Effector memory CD8-positive, alpha-beta T cell (primary cell): ENCODE data around the gene ABCC10.
"Not testable (repeated sequence)": the region's sequence is repeated elsewhere in the genome, so short reads cannot be mapped to it uniquely, and the experiment has no call there.

Experiments
- ATAC-seq: fragments of 150-1000 bp; cut with Tn5 transposase; replicated peaks from 2 replicates; pipeline ENCODE4 v1.10.0; 2021; ENCODE audit warnings: mild to moderate bottlenecking, moderate library complexity
- DNase-seq, 3 experiments: peaks; one replicate each; pipeline ENCODE4 v3.0.0; 2021
- H3K27ac Mint-ChIP-seq, 2 donors: one replicate each; pipeline ENCODE4 v1.8.0; 2022; ENCODE audit warnings: mild to moderate bottlenecking in 2 of 2, mixed read lengths in 2 of 2, moderate library complexity in 2 of 2
- H3K27me3 Mint-ChIP-seq, 2 donors: one replicate each; pipeline ENCODE4 v1.8.0; 2022; ENCODE audit warnings: mixed read lengths in 2 of 2
- H3K36me3 Mint-ChIP-seq: one replicate; pipeline ENCODE4 v1.8.0; 2022; ENCODE audit warnings: mild to moderate bottlenecking, moderate library complexity, mixed read lengths; ENCODE audit not compliant: insufficient read depth
- H3K4me1 Mint-ChIP-seq, 2 donors: one replicate each; pipeline ENCODE4 v1.8.0; 2022; ENCODE audit warnings: low read depth in 2 of 2, mixed read lengths in 2 of 2
- H3K4me3 Mint-ChIP-seq, 2 donors: one replicate each; pipeline ENCODE4 v1.8.0; 2022; ENCODE audit warnings: mild to moderate bottlenecking in 2 of 2, mixed read lengths in 2 of 2, moderate library complexity in 2 of 2
- H3K9me3 Mint-ChIP-seq, 2 donors: one replicate each; pipeline ENCODE4 v1.8.0; 2022; ENCODE audit warnings: mixed read lengths in 2 of 2
- total RNA-seq, 9 experiments: gene quantifications; one replicate each; lab custom pipeline; 2026; lab: John Stamatoyannopoulos, UW

ABCC10 gene, protein sequence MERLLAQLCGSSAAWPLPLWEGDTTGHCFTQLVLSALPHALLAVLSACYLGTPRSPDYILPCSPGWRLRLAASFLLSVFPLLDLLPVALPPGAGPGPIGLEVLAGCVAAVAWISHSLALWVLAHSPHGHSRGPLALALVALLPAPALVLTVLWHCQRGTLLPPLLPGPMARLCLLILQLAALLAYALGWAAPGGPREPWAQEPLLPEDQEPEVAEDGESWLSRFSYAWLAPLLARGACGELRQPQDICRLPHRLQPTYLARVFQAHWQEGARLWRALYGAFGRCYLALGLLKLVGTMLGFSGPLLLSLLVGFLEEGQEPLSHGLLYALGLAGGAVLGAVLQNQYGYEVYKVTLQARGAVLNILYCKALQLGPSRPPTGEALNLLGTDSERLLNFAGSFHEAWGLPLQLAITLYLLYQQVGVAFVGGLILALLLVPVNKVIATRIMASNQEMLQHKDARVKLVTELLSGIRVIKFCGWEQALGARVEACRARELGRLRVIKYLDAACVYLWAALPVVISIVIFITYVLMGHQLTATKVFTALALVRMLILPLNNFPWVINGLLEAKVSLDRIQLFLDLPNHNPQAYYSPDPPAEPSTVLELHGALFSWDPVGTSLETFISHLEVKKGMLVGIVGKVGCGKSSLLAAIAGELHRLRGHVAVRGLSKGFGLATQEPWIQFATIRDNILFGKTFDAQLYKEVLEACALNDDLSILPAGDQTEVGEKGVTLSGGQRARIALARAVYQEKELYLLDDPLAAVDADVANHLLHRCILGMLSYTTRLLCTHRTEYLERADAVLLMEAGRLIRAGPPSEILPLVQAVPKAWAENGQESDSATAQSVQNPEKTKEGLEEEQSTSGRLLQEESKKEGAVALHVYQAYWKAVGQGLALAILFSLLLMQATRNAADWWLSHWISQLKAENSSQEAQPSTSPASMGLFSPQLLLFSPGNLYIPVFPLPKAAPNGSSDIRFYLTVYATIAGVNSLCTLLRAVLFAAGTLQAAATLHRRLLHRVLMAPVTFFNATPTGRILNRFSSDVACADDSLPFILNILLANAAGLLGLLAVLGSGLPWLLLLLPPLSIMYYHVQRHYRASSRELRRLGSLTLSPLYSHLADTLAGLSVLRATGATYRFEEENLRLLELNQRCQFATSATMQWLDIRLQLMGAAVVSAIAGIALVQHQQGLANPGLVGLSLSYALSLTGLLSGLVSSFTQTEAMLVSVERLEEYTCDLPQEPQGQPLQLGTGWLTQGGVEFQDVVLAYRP (N-terminal part only)
- 40.0 to 115 (median 58.5) reads per million in 9 experiments for total RNA-seq

- Mint-ChIP-seq H3K27me3 (no peaks in the 10 kb centered on the region), H3K4me1 (peaks cover 18 to 24% of the 10 kb centered on the region in 2 donors), H3K4me3 (peak within 1 kb of the TSS; percentile 95), H3K27ac (peak within 1 kb of the TSS; percentile 95), H3K36me3 (peaks cover 12% of the 10 kb centered on the region), H3K9me3 (no peaks in the 10 kb centered on the region)
- ATAC-seq = peak; percentile 89
- peak; percentile 90 to 94 (median 93) for DNase-seq
These were observed at the start of gene ABCC10 for GRCh38 chr6:43427406-43428111. TSS of gene ABCC10 (plus strand) at chr6:43427541. CDS start at chr6:43427979, 438 bp downstream.

DNA sequence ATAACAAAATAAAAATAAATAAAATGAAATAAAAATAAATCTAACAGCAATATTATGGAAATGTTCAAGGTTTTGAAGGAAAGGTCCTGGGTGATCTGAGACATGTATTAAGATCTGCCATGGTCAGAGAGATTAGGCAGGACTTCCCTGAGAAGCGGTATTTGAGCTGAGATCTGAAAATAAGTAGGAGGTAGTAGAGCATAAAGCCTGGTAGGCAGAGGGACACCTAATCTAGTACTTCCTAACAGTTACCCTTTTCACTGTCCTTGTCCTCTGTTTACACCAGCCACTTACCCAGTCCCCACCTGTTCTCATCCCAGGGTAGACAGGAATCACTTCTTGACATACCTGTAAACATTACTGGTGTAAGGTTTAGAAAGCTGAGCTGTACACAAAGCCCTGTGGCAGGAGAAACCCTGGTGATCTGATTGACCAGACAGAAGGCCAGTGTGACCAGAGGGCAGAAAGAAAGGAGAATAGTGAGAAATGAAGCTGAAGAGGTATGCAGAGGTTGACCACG lies 49.6 kb upstream of the ABCC10 start:
- H3K27ac Mint-ChIP-seq = peak overlapping the region in 1 of 2 donors; percentile 69
- no peaks in the 10 kb centered on the region for H3K36me3 Mint-ChIP-seq
- ATAC-seq = no peak
- no peaks in the 10 kb centered on the region for H3K27me3 Mint-ChIP-seq
- no peaks in the 10 kb centered on the region for H3K9me3 Mint-ChIP-seq
- no peak overlapping the region for H3K4me3 Mint-ChIP-seq
- DNase-seq = no peak
- H3K4me1 Mint-ChIP-seq = peaks cover 20 to 24% of the 10 kb centered on the region in 2 donors

DNA sequence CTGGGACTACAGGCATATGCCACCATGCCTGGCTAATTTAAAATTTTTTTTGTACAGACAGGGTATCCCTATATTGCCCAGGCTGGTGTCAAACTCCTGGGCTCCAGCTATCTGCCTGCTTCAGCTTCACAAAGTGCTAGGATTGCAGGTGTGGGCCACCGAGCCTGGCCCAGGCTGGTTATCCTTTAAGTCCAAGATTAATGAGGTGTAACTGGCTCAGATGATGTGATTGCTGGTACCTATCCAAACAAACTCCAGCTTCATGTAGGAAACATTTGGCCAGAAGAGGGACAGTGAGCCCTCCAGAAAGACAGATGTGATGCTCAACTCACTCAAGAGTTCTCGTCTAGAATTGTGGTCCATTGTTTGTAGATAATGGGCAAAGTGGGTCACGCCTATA lies 48.7 kb upstream of the ABCC10 start:
- no peak for DNase-seq
- Mint-ChIP-seq H3K4me3 (no peak overlapping the region), H3K27me3 (no peaks in the 10 kb centered on the region), H3K27ac (no peak overlapping the region), H3K9me3 (no peaks in the 10 kb centered on the region), H3K36me3 (no peaks in the 10 kb centered on the region), H3K4me1 (peaks cover 26 to 27% of the 10 kb centered on the region in 2 donors)
- ATAC-seq = no peak

DNA sequence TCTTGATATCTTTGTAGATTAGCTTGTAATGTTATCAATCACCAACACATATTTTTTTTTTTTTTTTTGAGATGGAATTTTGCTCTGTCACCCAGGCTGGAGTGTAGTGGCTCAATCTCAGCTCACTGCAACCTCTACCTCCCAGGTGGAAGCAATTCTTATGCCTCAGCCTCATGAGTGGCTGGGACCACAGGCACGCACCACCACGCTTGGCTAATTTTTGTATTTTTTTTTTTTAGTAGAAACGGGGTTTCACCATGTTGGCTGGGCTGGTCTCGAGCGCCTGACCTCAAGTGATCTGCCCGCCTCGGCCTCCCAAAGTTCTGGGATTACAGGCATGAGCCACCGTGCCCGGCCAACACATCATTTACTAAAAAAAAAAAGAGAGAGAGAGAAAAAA lies 46.5 kb upstream of the ABCC10 start:
- not testable (repeated sequence) for H3K27me3 Mint-ChIP-seq, H3K9me3 Mint-ChIP-seq, ATAC-seq, H3K4me3 Mint-ChIP-seq, H3K36me3 Mint-ChIP-seq, DNase-seq
- Mint-ChIP-seq H3K27ac (peak overlapping the region in 1 of 2 donors; percentile 91), H3K4me1 (peaks cover 44% of the 10 kb centered on the region in 2 donors)

DNA sequence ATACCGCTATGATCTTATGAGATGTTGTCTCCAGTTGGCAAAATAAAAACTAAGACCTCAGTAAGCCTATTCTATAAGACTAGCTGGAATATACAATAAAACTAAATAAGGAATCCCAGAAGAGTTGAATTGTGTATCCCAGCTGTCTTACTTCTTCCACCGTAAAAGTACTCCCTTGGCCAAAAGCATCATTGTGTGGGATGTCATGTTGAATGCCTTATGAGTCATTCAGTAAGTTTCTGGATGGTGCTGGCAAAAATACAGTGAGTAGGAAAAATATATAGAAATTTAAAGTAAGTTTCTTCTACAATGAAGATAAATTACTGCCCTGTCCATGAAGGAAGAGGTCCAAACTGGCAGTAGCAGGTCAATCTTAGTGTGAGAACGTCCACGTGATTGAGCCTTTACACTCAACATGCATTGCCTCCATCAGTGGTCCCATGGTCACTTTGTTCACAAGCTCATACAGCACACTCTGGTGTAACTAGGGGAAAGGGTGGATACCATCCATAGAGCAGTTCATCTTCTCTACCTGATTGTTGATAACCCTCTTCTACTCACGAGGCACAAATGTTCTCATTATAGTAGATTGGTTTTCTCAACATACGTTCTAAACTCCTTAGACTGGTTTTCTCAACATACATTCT lies 44.2 kb upstream of the ABCC10 start:
- peak overlapping the region; percentile 62 to 69 for H3K4me3 Mint-ChIP-seq
- DNase-seq = no peak
- ATAC-seq = no peak
- H3K4me1 Mint-ChIP-seq = peaks cover 48 to 49% of the 10 kb centered on the region in 2 donors
- H3K27ac Mint-ChIP-seq = peak overlapping the region; percentile 89 to 91
- no peaks in the 10 kb centered on the region for H3K27me3 Mint-ChIP-seq
- H3K9me3 Mint-ChIP-seq = no peaks in the 10 kb centered on the region
- peaks cover 5% of the 10 kb centered on the region for H3K36me3 Mint-ChIP-seq

GRCh38 chr6:43386492-43386891 lies 40.8 kb upstream of the ABCC10 start:
- H3K27me3 Mint-ChIP-seq = no peaks in the 10 kb centered on the region
- no peak overlapping the region for H3K27ac Mint-ChIP-seq
- ATAC-seq = no peak
- H3K4me3 Mint-ChIP-seq = no peak overlapping the region
- no peak for DNase-seq
- no peaks in the 10 kb centered on the region for H3K9me3 Mint-ChIP-seq
- H3K4me1 Mint-ChIP-seq = peaks cover 50 to 53% of the 10 kb centered on the region in 2 donors
- peaks cover 8% of the 10 kb centered on the region for H3K36me3 Mint-ChIP-seq

GRCh38 chr6:43389730-43390295 lies 37.5 kb upstream of the ABCC10 start:
- Mint-ChIP-seq H3K36me3 (peaks cover 4% of the 10 kb centered on the region), H3K27me3 (no peaks in the 10 kb centered on the region), H3K4me1 (peaks cover 40 to 42% of the 10 kb centered on the region in 2 donors), H3K9me3 (no peaks in the 10 kb centered on the region), H3K4me3 (no peak overlapping the region), H3K27ac (no peak overlapping the region)
- ATAC-seq (no peak), DNase-seq (no peak)

GRCh38 chr6:43390753-43391439 lies 36.4 kb upstream of the ABCC10 start:
- peak overlapping the region; percentile 58 to 74 for H3K4me3 Mint-ChIP-seq
- not testable (repeated sequence) for H3K27me3 Mint-ChIP-seq

GRCh38 chr6:43391440-43392031 lies 35.8 kb upstream of the ABCC10 start:
- no peaks in the 10 kb centered on the region for H3K9me3 Mint-ChIP-seq
- peak; percentile 96 for ATAC-seq
- H3K27me3 Mint-ChIP-seq = no peaks in the 10 kb centered on the region
- peak overlapping the region; percentile 58 to 74 for H3K4me3 Mint-ChIP-seq
- H3K27ac Mint-ChIP-seq = peak overlapping the region; percentile 35 to 47
- peaks cover 26 to 30% of the 10 kb centered on the region in 2 donors for H3K4me1 Mint-ChIP-seq
- peaks cover 4% of the 10 kb centered on the region for H3K36me3 Mint-ChIP-seq
- peak; percentile 37 to 53 (median 52) for DNase-seq

More at GRCh38 chr6:43390753-43391439, 36.4 kb upstream of the ABCC10 start:
- Mint-ChIP-seq H3K4me1 (peaks cover 31 to 34% of the 10 kb centered on the region in 2 donors), H3K27ac (peak overlapping the region; percentile 35 to 47)
- not testable (repeated sequence) for H3K9me3 Mint-ChIP-seq, DNase-seq, H3K36me3 Mint-ChIP-seq
- ATAC-seq = peak; percentile 34

- H3K27ac Mint-ChIP-seq, H3K36me3 Mint-ChIP-seq, H3K27me3 Mint-ChIP-seq, H3K9me3 Mint-ChIP-seq, H3K4me3 Mint-ChIP-seq, ATAC-seq, DNase-seq: not testable (repeated sequence)
- peaks cover 26 to 31% of the 10 kb centered on the region in 2 donors for H3K4me1 Mint-ChIP-seq
These were observed 34.2 kb upstream of the ABCC10 start for GRCh38 chr6:43393133-43393532.

- H3K27me3 Mint-ChIP-seq = no peaks in the 10 kb centered on the region
- H3K9me3 Mint-ChIP-seq = no peaks in the 10 kb centered on the region
- ATAC-seq = no peak
- peaks cover 26 to 31% of the 10 kb centered on the region in 2 donors for H3K4me1 Mint-ChIP-seq
- H3K4me3 Mint-ChIP-seq = no peak overlapping the region
- H3K27ac Mint-ChIP-seq = no peak overlapping the region
- H3K36me3 Mint-ChIP-seq = peaks cover 4% of the 10 kb centered on the region
- DNase-seq = no peak
These were observed 33.7 kb upstream of the ABCC10 start for GRCh38 chr6:43393602-43394001.
